Activated CD8-positive, alpha-beta memory T cell treated with anti-CD3 and anti-CD28 coated beads for 4 hours (primary cell): ENCODE measurements around the gene FAR2.
"Not testable (repeated sequence)": the region's sequence is repeated elsewhere in the genome, so short reads cannot be mapped to it uniquely, and the experiment has no call there.

Experiments used
- DNase-seq, 2 donors: peaks; one replicate each; pipeline ENCODE4 v3.0.0-alpha.2; 2020; ENCODE audit warnings: low read depth in 2 of 2

The FAR2 gene

DNA sequence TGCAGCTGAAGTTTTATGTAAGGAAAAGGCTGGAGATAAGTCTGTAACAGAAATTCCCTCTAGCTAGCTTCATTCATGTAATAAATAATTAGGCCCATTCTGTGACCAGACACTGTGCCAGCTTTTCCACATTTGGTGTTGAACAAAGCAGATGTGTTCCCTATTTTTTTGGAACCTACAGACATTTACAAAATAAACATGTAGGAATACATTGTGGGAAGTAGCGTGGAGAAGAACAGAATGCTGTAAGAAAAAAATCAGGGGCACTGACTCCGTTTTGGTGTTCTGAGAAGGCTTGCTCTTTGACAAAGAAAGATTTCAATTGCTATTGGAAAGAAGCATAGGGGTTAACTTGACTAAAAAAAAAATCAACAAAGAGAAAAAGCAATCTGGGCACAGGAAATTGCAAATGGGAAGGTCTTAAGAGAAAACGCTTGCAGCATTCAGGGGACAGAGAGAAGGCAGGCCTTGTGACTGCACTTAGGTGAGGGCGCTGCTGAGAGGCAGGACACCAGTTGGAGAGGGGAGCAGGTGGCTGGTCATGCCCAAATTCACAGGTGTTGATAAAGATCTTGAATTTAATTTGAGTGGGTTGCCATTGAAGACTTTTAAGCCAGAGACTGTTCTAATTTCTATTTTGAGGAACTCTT is 4.0 kb downstream of the FAR2 start:
- no peak for DNase-seq

DNA sequence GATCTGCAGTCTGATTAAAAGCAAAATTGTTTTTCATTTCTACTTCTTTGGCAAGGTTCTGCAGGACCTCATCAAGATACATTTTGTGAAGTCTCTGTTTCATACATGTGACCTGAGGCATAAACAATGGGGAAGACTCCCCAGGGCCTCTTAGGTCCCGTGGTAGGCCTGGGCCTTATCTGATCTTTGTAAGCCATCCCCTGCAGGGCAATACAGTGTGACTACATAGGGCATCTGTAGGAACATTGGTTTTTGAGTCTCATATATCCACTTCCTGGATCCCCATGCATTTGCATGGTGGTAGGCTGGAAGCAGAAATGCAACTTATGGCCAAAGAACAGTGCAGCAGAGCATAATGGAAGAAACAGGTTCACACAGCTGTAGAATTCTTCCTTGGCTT is 6.0 kb downstream of the FAR2 start:
- no peak for DNase-seq

DNA sequence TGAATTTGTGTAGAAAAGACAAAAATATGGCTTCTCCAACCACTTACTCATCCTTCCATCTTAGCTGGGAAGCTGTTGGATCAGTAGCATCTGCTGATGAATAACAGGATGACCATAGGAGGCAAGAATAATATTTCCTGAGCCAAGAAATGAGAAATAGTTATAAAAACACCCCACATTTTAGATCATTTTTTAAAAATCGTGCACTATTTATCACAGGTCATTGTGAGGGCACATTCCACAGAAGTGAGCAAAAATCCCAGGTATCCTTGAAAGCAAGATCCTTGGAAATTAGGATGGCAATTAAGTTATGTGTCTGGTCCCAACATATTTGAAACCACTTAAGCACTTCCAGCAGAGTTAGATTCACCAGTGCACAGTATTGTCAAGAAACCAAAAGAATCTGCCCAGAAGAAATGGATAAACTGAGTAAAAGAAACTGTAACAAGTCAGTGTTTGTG is 8.4 kb downstream of the FAR2 start:
- no peak for DNase-seq

DNA sequence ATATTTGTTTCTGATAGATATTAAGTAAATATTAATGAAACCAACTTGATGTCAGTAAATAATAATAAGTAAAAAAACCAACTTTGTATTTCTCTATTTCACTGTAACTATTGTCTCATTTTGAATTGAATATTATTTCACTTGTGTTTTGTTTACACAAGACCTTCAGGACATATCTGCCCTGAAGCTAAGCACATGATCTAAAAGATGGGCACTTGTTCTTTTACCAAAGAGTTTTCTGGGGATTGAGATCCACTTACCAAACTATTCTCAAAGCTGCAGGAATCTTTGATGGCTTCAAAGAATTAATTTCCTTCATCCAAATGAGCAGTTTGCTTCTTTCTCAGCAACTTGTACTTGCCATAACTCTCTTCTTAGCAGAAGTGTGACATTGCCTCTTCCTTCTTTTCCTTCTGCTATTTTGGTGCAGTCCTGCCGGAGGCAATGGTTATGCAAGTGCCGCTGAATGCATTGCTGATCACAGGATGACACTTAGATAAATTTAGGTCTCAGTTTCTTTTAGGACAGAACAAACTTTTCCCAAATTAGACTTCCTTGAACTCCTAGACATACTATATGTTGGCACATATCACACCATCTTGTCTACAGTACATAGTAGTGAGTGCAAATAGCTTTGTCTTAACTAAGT is 9.2 kb downstream of the FAR2 start:
- no peak for DNase-seq

DNA sequence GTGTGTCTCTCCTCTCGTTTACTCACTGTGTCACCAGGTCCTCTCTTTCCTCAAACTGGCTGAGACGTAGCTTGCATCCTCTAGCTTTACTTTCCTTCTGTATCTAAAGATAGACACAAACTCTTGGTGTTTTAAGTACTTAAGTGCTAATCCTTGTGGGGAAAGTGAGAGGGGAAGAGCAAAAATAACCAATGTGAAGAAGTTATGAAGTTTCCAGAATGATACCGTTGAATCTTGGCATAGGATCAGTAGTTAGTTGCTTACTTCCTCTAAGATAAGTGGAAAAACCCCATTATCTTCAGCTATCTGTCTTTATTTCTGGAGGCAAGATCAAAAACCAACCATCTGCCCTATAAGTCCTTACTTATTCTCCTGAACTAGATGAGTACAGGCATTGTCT is 10.6 kb downstream of the FAR2 start:
- no peak for DNase-seq

DNA sequence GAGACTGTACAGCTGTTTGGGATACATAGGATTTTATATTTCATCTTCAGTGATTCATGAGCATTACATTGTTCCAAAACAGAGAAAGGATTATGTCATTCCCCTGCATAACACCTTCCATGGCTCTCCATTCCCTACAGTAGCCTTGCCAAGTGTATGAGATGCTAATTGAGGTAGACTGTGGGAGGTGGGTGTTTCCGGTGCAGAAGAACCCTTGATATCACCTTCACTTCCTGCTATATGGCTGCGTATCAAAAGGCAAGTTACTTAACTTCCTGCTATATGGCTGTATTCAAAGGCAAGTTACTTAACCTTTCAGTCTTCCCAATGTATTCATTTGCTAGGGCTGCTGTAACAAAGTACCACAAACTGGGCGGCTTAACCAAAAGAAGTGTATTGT is 11.2 kb downstream of the FAR2 start:
- no peak for DNase-seq

DNA sequence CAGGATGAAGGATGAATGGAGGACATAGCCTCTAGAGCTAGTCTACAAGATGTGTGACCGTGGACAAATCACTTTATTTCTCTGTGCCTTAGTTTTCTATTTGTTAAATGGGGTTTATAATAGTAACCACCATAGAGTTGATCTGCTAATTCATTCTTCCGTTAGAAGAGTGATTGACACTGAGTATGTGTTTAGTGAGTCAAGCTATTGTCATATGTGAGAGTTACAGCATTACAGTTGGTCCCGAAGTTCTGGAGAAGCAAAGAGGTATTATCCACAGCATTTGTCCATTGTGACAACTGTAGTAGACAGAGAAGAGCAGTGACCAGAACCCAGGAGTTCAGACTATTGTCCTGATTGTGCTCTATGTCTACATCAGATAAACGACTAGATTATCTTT is 14.1 kb downstream of the FAR2 start:
- DNase-seq: no peak

DNA sequence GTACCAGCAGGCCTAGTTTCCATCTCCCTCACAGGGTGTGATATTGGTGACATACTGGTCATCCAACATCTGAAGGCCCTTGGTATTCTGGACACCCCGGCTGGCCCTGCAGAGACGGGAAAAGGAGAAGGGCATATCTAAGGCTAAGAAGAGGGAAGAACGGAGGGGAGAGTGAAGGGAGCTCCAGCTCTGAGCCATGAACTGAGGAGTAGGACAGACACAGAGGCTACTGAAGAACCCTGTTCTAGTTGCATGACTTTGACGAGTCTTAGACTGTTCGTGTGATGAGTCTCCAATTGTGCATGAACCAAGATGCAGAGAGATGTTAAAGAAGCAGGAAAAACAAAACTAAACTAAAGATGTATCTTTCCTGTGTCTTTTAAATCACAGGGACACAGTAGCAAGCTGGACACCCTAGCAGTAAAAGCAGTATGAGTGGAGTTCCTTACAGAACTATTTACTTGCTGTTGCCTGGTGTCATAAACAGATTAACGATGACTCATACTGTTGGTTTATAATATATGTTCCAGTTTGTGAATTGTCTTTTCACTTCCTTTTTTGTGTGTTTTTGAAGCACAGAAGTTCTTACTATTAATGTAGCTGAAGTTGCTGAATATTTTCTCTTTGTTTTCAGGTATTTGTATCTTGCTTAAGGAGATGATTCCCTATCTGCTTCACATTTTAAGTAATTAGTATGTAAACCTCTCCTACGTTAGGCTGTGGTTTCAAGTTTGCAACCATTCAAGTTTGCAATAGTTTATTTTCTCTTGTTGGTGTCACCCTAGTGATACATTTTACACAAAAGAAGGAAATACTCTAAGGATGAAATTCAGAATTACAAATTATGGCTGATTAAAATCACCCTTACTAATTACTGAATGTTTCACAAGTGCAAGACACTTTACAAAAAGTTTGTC is 15.7 kb downstream of the FAR2 start:
- DNase-seq: no peak

DNA sequence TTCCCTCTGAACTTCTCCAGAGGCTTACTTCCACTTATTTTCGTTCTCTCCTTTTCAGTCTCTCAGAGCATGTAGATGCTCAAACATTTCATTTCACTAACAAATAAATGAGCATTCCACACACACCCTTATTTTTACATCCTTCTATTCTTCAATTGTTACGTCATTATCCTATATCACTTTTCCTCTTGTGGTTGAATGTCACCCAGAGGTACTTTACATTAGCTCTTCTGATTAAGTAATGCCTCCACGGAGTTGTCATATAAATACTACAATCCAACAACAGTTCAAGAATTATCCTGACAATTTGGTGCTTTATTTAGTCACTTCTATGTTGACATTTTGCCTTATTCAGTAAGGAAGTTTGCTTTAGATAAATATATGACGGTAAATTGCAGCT is 18.4 kb downstream of the FAR2 start:
- DNase-seq: no peak

DNA sequence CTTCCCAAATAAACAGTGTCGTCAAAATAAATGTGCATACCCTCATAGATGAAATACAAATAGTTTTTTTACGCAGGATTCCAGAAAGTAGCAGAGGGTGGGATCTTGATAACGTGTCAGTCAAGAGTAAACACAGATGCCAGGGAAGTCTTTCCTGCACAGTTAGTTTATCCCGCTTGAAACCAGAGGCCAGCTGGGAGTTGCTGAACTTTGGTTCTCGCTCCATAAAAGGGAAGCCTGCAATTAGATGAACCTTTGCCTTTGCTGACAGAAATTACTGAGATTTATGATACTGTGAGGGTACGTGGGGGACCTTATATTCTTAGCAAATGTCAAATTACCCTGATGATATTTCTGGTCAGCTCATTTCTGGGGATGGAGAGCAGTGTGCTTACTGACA is 18.9 kb downstream of the FAR2 start:
- no peak for DNase-seq

DNA sequence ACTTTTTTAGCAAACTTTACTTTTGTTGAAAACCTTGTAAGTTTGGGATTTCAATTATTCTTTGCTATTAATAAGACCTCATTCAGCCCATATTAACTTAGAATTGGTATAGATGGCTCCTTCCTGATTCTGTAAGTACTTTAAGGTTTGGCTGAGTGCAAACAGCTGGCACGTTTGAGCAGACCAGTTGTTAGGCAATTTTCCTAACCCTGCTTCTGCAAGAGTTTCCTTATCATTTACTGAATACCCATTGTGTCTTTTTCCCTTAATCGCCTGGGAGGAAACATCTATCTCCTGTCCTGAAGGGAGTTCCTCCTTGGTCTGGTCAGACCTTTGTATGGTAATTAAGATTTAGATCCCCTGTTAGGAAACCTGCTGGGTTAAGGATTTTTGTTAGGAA is 20.9 kb downstream of the FAR2 start:
- DNase-seq: not testable (repeated sequence)

DNA sequence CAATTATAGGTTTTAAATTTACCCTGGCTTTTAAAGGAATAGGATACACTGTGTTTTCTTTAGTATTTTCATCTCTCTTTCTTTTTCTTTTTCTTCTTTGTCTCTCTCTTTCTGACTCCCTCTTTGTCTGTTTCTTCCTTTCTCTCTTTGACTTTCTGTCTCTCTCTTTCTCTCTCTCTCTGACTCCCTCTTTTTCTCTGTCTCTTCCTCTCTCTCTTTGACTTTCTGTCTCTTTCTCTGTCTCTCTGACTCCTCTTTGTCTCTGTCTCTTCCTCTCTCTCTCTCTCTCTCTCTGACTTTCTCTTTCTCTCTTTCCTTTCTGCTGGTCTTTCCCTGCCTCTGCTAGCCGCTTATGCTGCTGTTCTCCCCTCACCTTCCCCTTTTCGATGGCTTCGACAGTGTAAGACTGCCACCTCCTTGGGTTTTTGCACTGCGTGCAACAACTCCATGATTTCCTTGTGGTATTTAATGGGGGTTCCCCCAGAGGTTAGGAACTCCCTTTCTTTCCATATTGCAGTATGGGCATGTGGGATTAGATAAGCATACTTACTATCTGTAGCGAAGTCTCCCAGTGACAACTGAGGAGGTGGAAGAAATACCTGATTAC is 21.5 kb downstream of the FAR2 start:
- DNase-seq: not testable (repeated sequence)

DNA sequence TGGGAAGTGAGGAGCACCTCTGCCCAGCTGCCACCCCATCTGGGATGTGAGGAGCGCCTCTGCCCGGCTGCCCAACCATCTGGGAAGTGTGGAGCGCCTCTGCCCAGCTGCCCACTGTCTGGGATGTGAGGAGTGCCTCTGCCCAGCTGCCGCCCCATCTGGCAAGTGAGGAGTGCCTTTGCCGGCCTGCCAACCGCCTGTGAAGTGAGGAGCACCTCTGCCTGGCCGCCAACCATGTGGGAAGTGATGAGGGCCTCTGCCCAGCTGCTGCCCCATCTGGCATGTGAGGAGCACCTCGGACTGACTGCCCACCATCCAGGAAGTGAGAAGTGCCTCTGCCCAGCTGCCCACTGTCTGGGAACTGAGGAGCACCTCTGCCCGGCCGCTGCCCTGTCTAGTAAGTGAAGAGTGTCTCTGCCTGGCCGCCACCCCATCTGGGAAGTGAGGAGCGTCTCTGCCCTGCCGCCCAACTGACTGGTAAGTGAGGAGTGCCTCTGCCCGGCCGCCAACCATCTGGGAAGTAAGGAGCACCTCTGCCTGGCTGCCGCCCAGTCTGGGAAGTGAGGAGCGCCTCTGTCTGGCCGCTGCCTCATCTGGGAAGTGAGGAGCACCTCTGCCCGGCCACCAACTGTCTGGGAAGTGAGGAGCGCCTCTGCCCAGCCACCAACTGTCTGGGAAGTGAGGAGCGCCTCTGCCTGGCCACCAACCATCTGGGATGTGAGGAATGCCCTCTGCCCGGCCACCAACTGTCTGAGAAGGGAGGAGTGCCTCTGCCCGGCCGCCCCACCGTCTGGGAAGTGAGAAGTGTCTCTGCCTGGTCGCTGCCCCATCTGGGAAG is 22.6 kb downstream of the FAR2 start:
- DNase-seq: no peak

DNA sequence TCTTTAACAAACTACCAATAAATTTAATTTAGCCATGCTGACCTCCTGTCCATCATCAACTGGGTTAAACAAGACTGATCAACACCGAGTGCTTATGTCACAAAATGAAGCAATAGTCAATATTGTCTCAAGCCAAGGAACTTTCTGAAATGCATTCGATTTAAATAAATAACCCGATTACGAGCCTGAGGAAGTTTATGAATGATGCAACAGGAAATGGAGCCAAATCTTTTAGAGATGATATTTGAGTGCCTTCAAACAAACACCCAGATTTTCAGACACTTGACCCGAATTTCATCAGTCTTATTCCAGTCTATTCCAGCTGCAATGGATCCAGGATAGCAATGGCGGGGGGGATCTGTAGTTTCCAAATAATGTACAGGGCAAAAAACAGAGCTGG is 27.9 kb downstream of the FAR2 start:
- DNase-seq: no peak

DNA sequence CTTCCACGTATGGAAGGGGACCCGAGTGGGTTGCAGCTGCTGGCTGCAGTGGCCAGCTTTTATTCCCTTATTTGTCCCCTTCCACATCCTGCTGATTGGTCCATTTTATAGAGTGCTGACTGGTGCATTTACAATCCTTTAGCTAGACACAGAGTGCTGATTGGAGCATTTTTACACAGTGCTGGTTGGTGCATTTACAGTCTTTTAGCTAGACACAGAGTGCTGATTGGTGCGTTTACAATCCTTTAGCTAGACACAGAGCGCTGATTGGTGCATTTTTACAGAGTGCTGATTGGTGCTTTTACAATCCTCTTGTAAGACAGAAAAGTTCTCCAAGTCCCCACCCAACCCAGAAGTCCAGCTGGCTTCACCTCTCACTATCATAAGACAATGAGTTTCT is 33.2 kb downstream of the FAR2 start:
- DNase-seq: not testable (repeated sequence)

DNA sequence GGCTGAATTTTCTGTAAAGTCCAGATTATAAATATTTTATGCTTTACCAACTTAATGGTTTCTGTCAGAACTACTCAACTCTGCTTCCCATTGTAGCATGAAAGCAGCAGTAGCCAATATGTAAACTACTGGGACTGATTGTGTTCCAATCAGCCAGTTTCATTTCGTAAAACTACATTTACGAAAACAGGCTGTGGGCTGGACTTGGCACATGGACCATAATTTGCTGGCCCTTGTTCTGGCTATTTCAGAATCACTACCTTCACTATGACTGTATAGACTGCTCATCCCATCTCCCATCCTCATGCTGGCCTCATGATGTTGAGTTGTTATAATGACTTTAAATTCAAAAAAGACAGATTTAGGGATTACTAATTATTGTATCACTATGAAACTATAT is 38.7 kb downstream of the FAR2 start:
- DNase-seq: no peak

DNA sequence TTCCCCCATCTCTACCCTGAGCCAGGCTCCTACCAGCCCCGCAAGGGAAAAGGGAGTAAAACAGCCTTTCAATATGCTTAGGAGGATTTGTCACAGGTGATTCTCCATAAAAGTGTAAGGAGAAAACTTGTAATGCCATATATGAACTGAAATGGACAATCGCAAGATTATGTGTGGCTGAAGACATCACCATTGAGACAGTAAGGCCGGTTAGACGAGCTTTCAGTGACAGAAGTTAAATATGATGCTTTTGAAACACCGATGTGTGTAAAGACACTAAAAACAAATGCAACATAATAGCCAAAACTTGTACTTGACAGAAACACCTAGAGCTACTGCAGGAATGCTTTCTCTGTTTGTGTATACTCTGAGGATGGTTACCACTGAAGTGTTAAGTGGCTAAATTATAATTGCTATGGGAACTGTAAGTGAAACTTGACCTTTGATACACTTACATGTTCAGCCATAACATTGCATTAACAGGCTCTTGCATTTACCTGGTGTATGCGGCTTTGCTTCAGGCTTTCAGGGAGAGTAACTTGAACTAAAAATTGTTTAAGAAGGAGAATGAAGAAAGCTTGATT is 42.3 kb downstream of the FAR2 start:
- no peak for DNase-seq

DNA sequence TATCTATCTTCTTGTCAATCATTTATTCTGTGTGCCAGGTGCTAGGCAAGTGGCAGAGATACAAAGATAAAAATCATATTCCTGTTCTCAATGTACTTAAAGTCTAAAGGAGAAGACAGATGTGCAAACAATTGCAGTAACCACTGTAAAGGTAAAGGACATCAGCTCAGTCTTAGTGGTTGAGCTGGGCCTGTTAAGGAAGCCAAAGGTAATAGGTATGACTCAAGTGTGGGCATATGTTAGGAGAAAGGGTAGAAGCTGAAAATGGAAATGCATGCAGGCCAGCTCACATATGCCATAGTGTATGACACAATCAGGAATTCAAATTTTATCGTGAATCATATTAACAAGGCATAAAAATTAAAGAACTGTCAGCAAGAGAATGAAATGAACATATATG is 49.8 kb downstream of the FAR2 start:
- no peak for DNase-seq

DNA sequence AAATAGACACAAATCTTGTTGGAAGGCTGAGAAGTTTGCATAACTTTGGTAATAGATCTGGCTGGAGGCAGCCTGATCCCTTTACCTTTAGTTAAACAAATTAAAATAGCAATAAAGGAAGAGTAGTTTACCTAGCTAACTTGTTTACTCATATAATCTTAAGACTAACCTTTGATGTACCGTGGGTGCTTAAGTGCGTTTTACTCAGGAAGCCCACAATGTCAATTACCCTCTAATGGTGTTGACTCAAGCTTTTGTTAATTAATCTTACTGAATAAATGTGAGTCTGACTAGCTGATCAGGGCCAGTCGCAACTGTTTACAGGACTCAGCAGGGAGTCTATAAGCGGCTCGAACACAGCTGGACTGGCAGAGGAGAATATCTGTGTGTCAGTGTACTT is 51.5 kb downstream of the FAR2 start:
- DNase-seq: no peak

DNA sequence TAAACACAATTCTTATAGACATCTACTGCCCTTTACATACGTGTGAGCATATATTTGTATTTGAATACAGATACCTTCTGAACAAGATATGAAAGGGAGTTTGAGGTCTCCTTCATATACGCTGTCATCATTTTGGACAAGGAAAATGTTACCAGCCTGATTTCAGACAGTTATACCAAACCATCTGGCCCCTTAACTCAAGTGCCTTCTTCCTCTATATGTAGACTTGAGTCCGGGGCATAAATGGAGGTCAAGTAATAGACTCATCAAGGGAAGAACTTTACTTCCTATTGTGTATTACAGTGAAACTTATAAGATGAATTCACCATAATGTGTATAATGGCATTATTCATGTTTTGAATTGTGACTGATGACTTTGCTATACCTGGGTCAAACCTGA is 52.2 kb downstream of the FAR2 start:
- no peak for DNase-seq

DNA sequence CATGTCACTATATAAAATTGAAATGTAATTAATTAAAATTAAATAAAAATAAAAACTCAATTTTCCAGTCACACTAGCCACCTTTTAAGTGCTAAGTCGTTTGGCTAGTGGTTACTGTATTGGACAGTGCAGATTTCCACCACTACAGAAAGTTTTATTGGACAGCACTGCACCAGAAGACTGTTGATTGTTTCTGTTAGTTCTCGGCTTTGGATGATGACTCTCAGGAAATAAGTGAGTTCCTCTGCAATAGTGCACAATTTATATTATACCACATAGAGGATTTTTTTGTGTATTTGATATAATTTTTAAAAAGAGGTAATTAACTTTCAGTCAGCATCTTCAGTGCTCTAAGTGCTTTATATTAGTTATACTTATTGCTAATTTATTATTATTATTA is 52.7 kb downstream of the FAR2 start:
- no peak for DNase-seq
